ENCODE results near the gene WNK2.
"Not testable (repeated sequence)": the region's sequence is repeated elsewhere in the genome, so short reads cannot be mapped to it uniquely, and the experiment has no call there.

The WNK2 gene

GRCh38 chr9:93343663-93344062, 159.7 kb downstream of the WNK2 start:
- no peak overlapping the region for H3K4me2 ChIP-seq
- H4K20me1 ChIP-seq (ENCODE audit: insufficient read depth): no peaks in the 10 kb centered on the region
- H3K4me1 ChIP-seq (ENCODE audit: low read depth, poor library complexity, severe bottlenecking): no peaks in the 10 kb centered on the region
- no peaks in the 10 kb centered on the region for H3K36me3 ChIP-seq (ENCODE audit: insufficient read depth)
- H3K27me3 ChIP-seq (ENCODE audit: insufficient read depth, low read depth): no peaks in the 10 kb centered on the region
- TF ChIP-seq CTCF (conservative IDR thresholded peaks at IDR 0.05; ENCODE audit: low read depth, low read length): no peak
- H3K79me2 ChIP-seq (ENCODE audit: insufficient read depth, low read depth): no peaks in the 10 kb centered on the region
- no peak overlapping the region for H3K27ac ChIP-seq
- no peak overlapping the region for H3K4me3 ChIP-seq (IDR thresholded peaks at IDR 0.05; ENCODE audit: insufficient read depth, low read depth, low read length)
- no peak overlapping the region for H2AFZ ChIP-seq (ENCODE audit: low read depth)
- no peak overlapping the region for H3K9ac ChIP-seq

- Histone ChIP-seq H3K9ac (no peak overlapping the region), H3K4me3 (IDR thresholded peaks at IDR 0.05; ENCODE audit: insufficient read depth, low read depth, low read length) (no peak overlapping the region), H3K36me3 (ENCODE audit: insufficient read depth) (no peaks in the 10 kb centered on the region), H3K79me2 (ENCODE audit: insufficient read depth, low read depth) (no peaks in the 10 kb centered on the region), H3K27me3 (ENCODE audit: insufficient read depth, low read depth) (no peaks in the 10 kb centered on the region), H3K4me1 (ENCODE audit: low read depth, poor library complexity, severe bottlenecking) (no peaks in the 10 kb centered on the region), H4K20me1 (ENCODE audit: insufficient read depth) (no peaks in the 10 kb centered on the region), H2AFZ (ENCODE audit: low read depth) (no peak overlapping the region), H3K4me2 (no peak overlapping the region), H3K27ac (no peak overlapping the region)
- TF ChIP-seq CTCF (conservative IDR thresholded peaks at IDR 0.05; ENCODE audit: low read depth, low read length): no peak
Observed at GRCh38 chr9:93345643-93346230, 161.8 kb downstream of the WNK2 start.

GRCh38 chr9:93346231-93347112, 162.5 kb downstream of the WNK2 start:
- Histone ChIP-seq H3K36me3 (ENCODE audit: insufficient read depth) (no peaks in the 10 kb centered on the region), H4K20me1 (ENCODE audit: insufficient read depth) (no peaks in the 10 kb centered on the region), H3K4me2 (no peak overlapping the region), H3K79me2 (ENCODE audit: insufficient read depth, low read depth) (no peaks in the 10 kb centered on the region), H3K4me3 (IDR thresholded peaks at IDR 0.05; ENCODE audit: insufficient read depth, low read depth, low read length) (no peak overlapping the region), H3K27me3 (ENCODE audit: insufficient read depth, low read depth) (no peaks in the 10 kb centered on the region), H3K9ac (no peak overlapping the region), H3K4me1 (ENCODE audit: low read depth, poor library complexity, severe bottlenecking) (no peaks in the 10 kb centered on the region), H2AFZ (ENCODE audit: low read depth) (no peak overlapping the region), H3K27ac (no peak overlapping the region)
- TF ChIP-seq CTCF (conservative IDR thresholded peaks at IDR 0.05; ENCODE audit: low read depth, low read length): no peak

DNA sequence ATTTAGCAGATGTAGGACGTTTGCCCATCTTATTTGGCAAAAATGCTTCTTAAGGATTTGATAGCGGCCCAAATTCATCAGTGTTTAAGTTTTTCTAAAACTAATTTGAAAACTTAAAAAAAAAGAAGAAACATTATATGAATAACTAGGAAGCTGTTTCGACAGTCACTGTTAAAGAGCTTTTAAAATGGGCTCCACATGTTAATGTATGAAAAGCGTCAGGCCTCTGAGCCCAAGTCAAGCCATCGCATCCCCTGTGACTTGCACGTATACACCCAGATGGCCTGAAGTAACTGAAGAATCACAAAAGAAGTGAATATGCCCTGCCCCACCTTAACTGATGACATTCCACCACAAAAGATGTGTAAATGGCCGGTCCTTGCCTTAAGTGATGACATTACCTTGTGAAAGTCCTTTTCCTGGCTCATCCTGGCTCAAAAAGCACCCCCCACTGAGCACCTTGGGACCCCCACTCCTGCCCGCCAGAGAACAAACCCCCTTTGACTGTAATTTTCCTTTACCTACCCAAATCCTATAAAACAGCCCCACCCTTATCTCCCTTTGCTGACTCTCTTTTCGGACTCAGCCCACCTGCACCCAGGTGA, 163.5 kb downstream of the WNK2 start:
- not testable (repeated sequence) for H2AFZ ChIP-seq (ENCODE audit: low read depth); H3K9ac ChIP-seq; H3K4me1 ChIP-seq (ENCODE audit: low read depth, poor library complexity, severe bottlenecking); H3K79me2 ChIP-seq (ENCODE audit: insufficient read depth, low read depth); H4K20me1 ChIP-seq (ENCODE audit: insufficient read depth); H3K27me3 ChIP-seq (ENCODE audit: insufficient read depth, low read depth); H3K36me3 ChIP-seq (ENCODE audit: insufficient read depth); H3K4me2 ChIP-seq; H3K27ac ChIP-seq; H3K4me3 ChIP-seq (IDR thresholded peaks at IDR 0.05; ENCODE audit: insufficient read depth, low read depth, low read length)

- not testable (repeated sequence) for H3K27ac ChIP-seq; H3K4me3 ChIP-seq (IDR thresholded peaks at IDR 0.05; ENCODE audit: insufficient read depth, low read depth, low read length); H3K27me3 ChIP-seq (ENCODE audit: insufficient read depth, low read depth); H3K36me3 ChIP-seq (ENCODE audit: insufficient read depth); H4K20me1 ChIP-seq (ENCODE audit: insufficient read depth); H3K4me2 ChIP-seq; H3K4me1 ChIP-seq (ENCODE audit: low read depth, poor library complexity, severe bottlenecking); H2AFZ ChIP-seq (ENCODE audit: low read depth); H3K79me2 ChIP-seq (ENCODE audit: insufficient read depth, low read depth); H3K9ac ChIP-seq
Observed at GRCh38 chr9:93353413-93354310, 169.7 kb downstream of the WNK2 start.

All from KMS-11 (cell line).